Activated naive CD4-positive, alpha-beta T cell treated with anti-CD3 and anti-CD28 coated beads, Interleukin-2, amount 50 U/mL, for 24 hours (primary cell): ENCODE results near the gene ZNF665.
"Not testable (repeated sequence)": the region's sequence is repeated elsewhere in the genome, so short reads cannot be mapped to it uniquely, and the experiment has no call there.

Experiments
- H3K27ac Mint-ChIP-seq: one replicate; pipeline ENCODE4 v1.8.0; 2021; ENCODE audit warnings: mild to moderate bottlenecking, mixed read lengths
- H3K27me3 Mint-ChIP-seq: one replicate; pipeline ENCODE4 v1.8.0; 2021; ENCODE audit warnings: mixed read lengths
- H3K36me3 Mint-ChIP-seq: one replicate; pipeline ENCODE4 v1.8.0; 2021; ENCODE audit warnings: mixed read lengths
- H3K4me1 Mint-ChIP-seq: one replicate; pipeline ENCODE4 v1.8.0; 2021; ENCODE audit warnings: mixed read lengths
- H3K4me3 Mint-ChIP-seq: one replicate; pipeline ENCODE4 v1.8.0; 2021; ENCODE audit warnings: mild to moderate bottlenecking, mixed read lengths
- H3K9me3 Mint-ChIP-seq: one replicate; pipeline ENCODE4 v1.8.0; 2021; ENCODE audit warnings: mixed read lengths

ZNF665 gene

GRCh38 chr19:53192771-53193534 is at the start of gene ZNF665:
Gene ZNF665 (minus strand): TSS chr19:53193358. CDS start chr19:53182898, 10,460 bp downstream.
- H3K4me1 Mint-ChIP-seq = peaks cover 38% of the 10 kb centered on the region
- no peaks in the 10 kb centered on the region for H3K27me3 Mint-ChIP-seq
- H3K36me3 Mint-ChIP-seq = peaks cover 23% of the 10 kb centered on the region
- H3K27ac Mint-ChIP-seq = peak within 1 kb of the TSS; percentile 65
- no peaks in the 10 kb centered on the region for H3K9me3 Mint-ChIP-seq
- peak within 1 kb of the TSS; percentile 90 for H3K4me3 Mint-ChIP-seq

- Mint-ChIP-seq H3K9me3 (peaks cover 54% of the 10 kb centered on the region), H3K27me3 (no peaks in the 10 kb centered on the region), H3K4me1 (no peaks in the 10 kb centered on the region), H3K27ac (no peak overlapping the region), H3K4me3 (no peak overlapping the region), H3K36me3 (peaks cover 60% of the 10 kb centered on the region)
Measured at GRCh38 chr19:53237114-53237777, 44.1 kb upstream of the ZNF665 start.

GRCh38 chr19:53224606-53225005 is 31.4 kb upstream of the ZNF665 start:
- Mint-ChIP-seq H3K27ac (no peak overlapping the region), H3K4me3 (no peak overlapping the region), H3K36me3 (peaks cover 22% of the 10 kb centered on the region), H3K9me3 (peaks cover 27% of the 10 kb centered on the region), H3K27me3 (no peaks in the 10 kb centered on the region), H3K4me1 (no peaks in the 10 kb centered on the region)

- peaks cover 34% of the 10 kb centered on the region for H3K9me3 Mint-ChIP-seq
- H3K4me3 Mint-ChIP-seq = not testable (repeated sequence)
Measured at GRCh38 chr19:53222716-53223115, 29.6 kb upstream of the ZNF665 start.

GRCh38 chr19:53212703-53213320 is 19.7 kb upstream of the ZNF665 start:
- Mint-ChIP-seq H3K27me3 (no peaks in the 10 kb centered on the region), H3K27ac (no peak overlapping the region), H3K36me3 (peaks cover 59% of the 10 kb centered on the region), H3K4me1 (no peaks in the 10 kb centered on the region), H3K4me3 (no peak overlapping the region), H3K9me3 (peaks cover 11% of the 10 kb centered on the region)

More at GRCh38 chr19:53222716-53223115, 29.6 kb upstream of the ZNF665 start:
- not testable (repeated sequence) for H3K4me1 Mint-ChIP-seq, H3K27ac Mint-ChIP-seq, H3K27me3 Mint-ChIP-seq
- peaks cover 27% of the 10 kb centered on the region for H3K36me3 Mint-ChIP-seq

- not testable (repeated sequence) for H3K4me1 Mint-ChIP-seq, H3K27me3 Mint-ChIP-seq, H3K27ac Mint-ChIP-seq, H3K4me3 Mint-ChIP-seq
- peaks cover 68% of the 10 kb centered on the region for H3K36me3 Mint-ChIP-seq
- peaks cover 19% of the 10 kb centered on the region for H3K9me3 Mint-ChIP-seq
Measured at GRCh38 chr19:53211554-53211953, 18.4 kb upstream of the ZNF665 start.

- Mint-ChIP-seq H3K4me3 (peak overlapping the region; percentile 97), H3K27ac (peak overlapping the region; percentile 96), H3K36me3 (peaks cover 27% of the 10 kb centered on the region), H3K9me3 (peaks cover 5% of the 10 kb centered on the region), H3K27me3 (no peaks in the 10 kb centered on the region), H3K4me1 (peaks cover 38% of the 10 kb centered on the region)
Measured at GRCh38 chr19:53196777-53197396, 3.7 kb upstream of the ZNF665 start.

GRCh38 chr19:53195265-53195903 is 2.2 kb upstream of the ZNF665 start:
- no peaks in the 10 kb centered on the region for H3K9me3 Mint-ChIP-seq
- no peak overlapping the region for H3K27ac Mint-ChIP-seq
- peaks cover 25% of the 10 kb centered on the region for H3K36me3 Mint-ChIP-seq
- peak overlapping the region; percentile 37 for H3K4me3 Mint-ChIP-seq
- H3K4me1 Mint-ChIP-seq = peaks cover 38% of the 10 kb centered on the region
- no peaks in the 10 kb centered on the region for H3K27me3 Mint-ChIP-seq

- H3K27me3 Mint-ChIP-seq = no peaks in the 10 kb centered on the region
Measured at GRCh38 chr19:53193535-53194222, 521 bp upstream of the ZNF665 start.

GRCh38 chr19:53190253-53190652 is 2.9 kb downstream of the ZNF665 start:
- Mint-ChIP-seq H3K27me3 (no peaks in the 10 kb centered on the region), H3K27ac (no peak overlapping the region), H3K36me3 (peaks cover 26% of the 10 kb centered on the region), H3K4me1 (peaks cover 21% of the 10 kb centered on the region), H3K9me3 (peaks cover 4% of the 10 kb centered on the region), H3K4me3 (no peak overlapping the region)

More at GRCh38 chr19:53193535-53194222, 521 bp upstream of the ZNF665 start:
- Mint-ChIP-seq H3K4me3 (peak overlapping the region; percentile 90), H3K36me3 (peaks cover 23% of the 10 kb centered on the region), H3K9me3 (no peaks in the 10 kb centered on the region), H3K4me1 (peaks cover 38% of the 10 kb centered on the region), H3K27ac (no peak overlapping the region)

- H3K4me3 Mint-ChIP-seq, H3K27ac Mint-ChIP-seq, H3K27me3 Mint-ChIP-seq, H3K9me3 Mint-ChIP-seq: not testable (repeated sequence)
- H3K36me3 Mint-ChIP-seq = peaks cover 26% of the 10 kb centered on the region
- H3K4me1 Mint-ChIP-seq = peaks cover 18% of the 10 kb centered on the region
Measured at GRCh38 chr19:53189691-53190198, 3.4 kb downstream of the ZNF665 start.

GRCh38 chr19:53185155-53185882 is 7.8 kb downstream of the ZNF665 start:
- H3K4me1 Mint-ChIP-seq, H3K27me3 Mint-ChIP-seq, H3K4me3 Mint-ChIP-seq, H3K27ac Mint-ChIP-seq, H3K9me3 Mint-ChIP-seq: not testable (repeated sequence)
- peaks cover 28% of the 10 kb centered on the region for H3K36me3 Mint-ChIP-seq

- Mint-ChIP-seq H3K4me1 (no peaks in the 10 kb centered on the region), H3K27ac (no peak overlapping the region), H3K27me3 (no peaks in the 10 kb centered on the region), H3K9me3 (peaks cover 4% of the 10 kb centered on the region), H3K4me3 (no peak overlapping the region), H3K36me3 (peaks cover 30% of the 10 kb centered on the region)
Measured at GRCh38 chr19:53183146-53183764, 9.9 kb downstream of the ZNF665 start.

GRCh38 chr19:53182202-53182601 is 11.0 kb downstream of the ZNF665 start:
- Mint-ChIP-seq H3K9me3 (peaks cover 4% of the 10 kb centered on the region), H3K27ac (no peak overlapping the region), H3K4me3 (no peak overlapping the region), H3K27me3 (no peaks in the 10 kb centered on the region), H3K4me1 (no peaks in the 10 kb centered on the region), H3K36me3 (peaks cover 31% of the 10 kb centered on the region)
